Liver (tissue), 3 donors: ENCODE data around the gene FANCL.

ENCODE experiments used
- GABPA ChIP-seq, 2 donors: IDR thresholded peaks in 1 of 2; conservative IDR thresholded peaks in 1 of 2; 2 replicates each; pipeline ENCODE4 v1.6.1; 2016; ENCODE audit warnings: antibody characterized with exemption in 2 of 2, mild to moderate bottlenecking in 1 of 2, moderate library complexity in 1 of 2
- JUND ChIP-seq, 2 donors: IDR thresholded peaks; 2 replicates each; pipeline ENCODE4 v1.6.1; 2016; ENCODE audit warnings: antibody characterized with exemption in 2 of 2
- RXRA ChIP-seq, 2 donors: IDR thresholded peaks; 2 replicates each; pipeline ENCODE4 v1.6.1; 2017 to 2018; ENCODE audit warnings: antibody characterized with exemption in 2 of 2, mild to moderate bottlenecking in 1 of 2
- SP1 ChIP-seq: IDR thresholded peaks from 2 replicates; pipeline ENCODE4 v1.6.1; 2018; ENCODE audit warnings: antibody characterized with exemption, mild to moderate bottlenecking
- TAF1 ChIP-seq: conservative IDR thresholded peaks from 2 replicates; pipeline ENCODE4 v1.6.1; 2016; ENCODE audit warnings: antibody characterized with exemption, mild to moderate bottlenecking
- TF ChIP-seq, protein P1 (sequence below): fragments of 150-350 bp; IDR thresholded peaks from 2 replicates; pipeline ENCODE4 v1.5.1; 2017; ENCODE audit warnings: improper control_type of control experiment, low read depth, low read length; ENCODE audit not compliant: missing input control
- TF ChIP-seq, protein P2 (sequence below): IDR thresholded peaks from 2 replicates; pipeline ENCODE4 v1.6.1; 2016; ENCODE audit warnings: antibody characterized with exemption
- TF ChIP-seq, protein P3 (sequence below): IDR thresholded peaks from 2 replicates; pipeline ENCODE4 v1.6.1; 2016; ENCODE audit warnings: antibody characterized with exemption, mild to moderate bottlenecking
- TF ChIP-seq, protein P4 (sequence below): IDR thresholded peaks from 2 replicates; pipeline ENCODE4 v1.6.1; 2016; ENCODE audit warnings: antibody characterized with exemption
- donor health status: healthy.
- donor health status: healthy.

DNA sequence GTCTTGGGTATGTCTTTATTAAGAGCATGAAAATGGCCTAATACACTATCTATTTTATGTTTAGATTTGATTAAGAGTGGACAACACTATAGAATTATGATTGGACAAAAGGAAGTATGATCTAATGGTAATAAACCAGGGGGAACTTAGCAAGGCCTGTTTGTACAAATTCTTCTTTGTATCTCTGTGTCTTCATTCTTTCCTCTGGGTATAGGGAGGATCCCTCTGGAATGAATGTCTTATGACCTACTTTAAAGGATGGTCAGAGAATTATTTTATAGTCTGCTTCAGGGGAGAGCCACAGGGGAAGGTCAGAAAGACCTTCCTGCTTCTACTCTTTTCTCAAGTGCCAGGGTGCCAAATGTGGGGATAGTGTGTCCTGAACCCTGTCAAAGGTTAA is 42.8 kb upstream of the FANCL start:
- TF ChIP-seq, protein P1, sequence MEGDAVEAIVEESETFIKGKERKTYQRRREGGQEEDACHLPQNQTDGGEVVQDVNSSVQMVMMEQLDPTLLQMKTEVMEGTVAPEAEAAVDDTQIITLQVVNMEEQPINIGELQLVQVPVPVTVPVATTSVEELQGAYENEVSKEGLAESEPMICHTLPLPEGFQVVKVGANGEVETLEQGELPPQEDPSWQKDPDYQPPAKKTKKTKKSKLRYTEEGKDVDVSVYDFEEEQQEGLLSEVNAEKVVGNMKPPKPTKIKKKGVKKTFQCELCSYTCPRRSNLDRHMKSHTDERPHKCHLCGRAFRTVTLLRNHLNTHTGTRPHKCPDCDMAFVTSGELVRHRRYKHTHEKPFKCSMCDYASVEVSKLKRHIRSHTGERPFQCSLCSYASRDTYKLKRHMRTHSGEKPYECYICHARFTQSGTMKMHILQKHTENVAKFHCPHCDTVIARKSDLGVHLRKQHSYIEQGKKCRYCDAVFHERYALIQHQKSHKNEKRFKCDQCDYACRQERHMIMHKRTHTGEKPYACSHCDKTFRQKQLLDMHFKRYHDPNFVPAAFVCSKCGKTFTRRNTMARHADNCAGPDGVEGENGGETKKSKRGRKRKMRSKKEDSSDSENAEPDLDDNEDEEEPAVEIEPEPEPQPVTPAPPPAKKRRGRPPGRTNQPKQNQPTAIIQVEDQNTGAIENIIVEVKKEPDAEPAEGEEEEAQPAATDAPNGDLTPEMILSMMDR: no peak
- TF ChIP-seq, protein P2, sequence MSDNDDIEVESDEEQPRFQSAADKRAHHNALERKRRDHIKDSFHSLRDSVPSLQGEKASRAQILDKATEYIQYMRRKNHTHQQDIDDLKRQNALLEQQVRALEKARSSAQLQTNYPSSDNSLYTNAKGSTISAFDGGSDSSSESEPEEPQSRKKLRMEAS: no peak
- TF ChIP-seq, protein P3, sequence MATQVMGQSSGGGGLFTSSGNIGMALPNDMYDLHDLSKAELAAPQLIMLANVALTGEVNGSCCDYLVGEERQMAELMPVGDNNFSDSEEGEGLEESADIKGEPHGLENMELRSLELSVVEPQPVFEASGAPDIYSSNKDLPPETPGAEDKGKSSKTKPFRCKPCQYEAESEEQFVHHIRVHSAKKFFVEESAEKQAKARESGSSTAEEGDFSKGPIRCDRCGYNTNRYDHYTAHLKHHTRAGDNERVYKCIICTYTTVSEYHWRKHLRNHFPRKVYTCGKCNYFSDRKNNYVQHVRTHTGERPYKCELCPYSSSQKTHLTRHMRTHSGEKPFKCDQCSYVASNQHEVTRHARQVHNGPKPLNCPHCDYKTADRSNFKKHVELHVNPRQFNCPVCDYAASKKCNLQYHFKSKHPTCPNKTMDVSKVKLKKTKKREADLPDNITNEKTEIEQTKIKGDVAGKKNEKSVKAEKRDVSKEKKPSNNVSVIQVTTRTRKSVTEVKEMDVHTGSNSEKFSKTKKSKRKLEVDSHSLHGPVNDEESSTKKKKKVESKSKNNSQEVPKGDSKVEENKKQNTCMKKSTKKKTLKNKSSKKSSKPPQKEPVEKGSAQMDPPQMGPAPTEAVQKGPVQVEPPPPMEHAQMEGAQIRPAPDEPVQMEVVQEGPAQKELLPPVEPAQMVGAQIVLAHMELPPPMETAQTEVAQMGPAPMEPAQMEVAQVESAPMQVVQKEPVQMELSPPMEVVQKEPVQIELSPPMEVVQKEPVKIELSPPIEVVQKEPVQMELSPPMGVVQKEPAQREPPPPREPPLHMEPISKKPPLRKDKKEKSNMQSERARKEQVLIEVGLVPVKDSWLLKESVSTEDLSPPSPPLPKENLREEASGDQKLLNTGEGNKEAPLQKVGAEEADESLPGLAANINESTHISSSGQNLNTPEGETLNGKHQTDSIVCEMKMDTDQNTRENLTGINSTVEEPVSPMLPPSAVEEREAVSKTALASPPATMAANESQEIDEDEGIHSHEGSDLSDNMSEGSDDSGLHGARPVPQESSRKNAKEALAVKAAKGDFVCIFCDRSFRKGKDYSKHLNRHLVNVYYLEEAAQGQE: no peak
- TF ChIP-seq JUND (IDR thresholded peaks at IDR 0.05) (no peak), SP1 (no peak), GABPA (IDR thresholded peaks at IDR 0.05 in 1 of 2, conservative IDR thresholded peaks at IDR 0.05 in 1 of 2) (no peak), RXRA (IDR thresholded peaks at IDR 0.05) (no peak), TAF1 (no peak)
- TF ChIP-seq, protein P4, sequence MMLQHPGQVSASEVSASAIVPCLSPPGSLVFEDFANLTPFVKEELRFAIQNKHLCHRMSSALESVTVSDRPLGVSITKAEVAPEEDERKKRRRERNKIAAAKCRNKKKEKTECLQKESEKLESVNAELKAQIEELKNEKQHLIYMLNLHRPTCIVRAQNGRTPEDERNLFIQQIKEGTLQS: no peak
